ENCODE results near the gene CPEB1.

The CPEB1 gene
- long read RNA-seq, transcript CPEB1-211 (12 exons, 2,112 nt): minor isoform, 10 of 38 reads
- long read RNA-seq, transcript CPEB1-218 (12 exons, 2,422 nt): major isoform, 11 of 38 reads
- long read RNA-seq, partial matches to known transcripts: 1 of 38 reads
- long read RNA-seq, other reads (novel, unspliced or antisense): 15 of 38 reads

- TF ChIP-seq POLR2AphosphoS5 (IDR thresholded peaks at IDR 0.05; ENCODE audit: low read depth) (no peak), CTCF (IDR thresholded peaks at IDR 0.05; ENCODE audit: insufficient read depth, low read length) (no peak), REST (IDR thresholded peaks at IDR 0.05; ENCODE audit: insufficient replicate concordance, low read depth) (no peak), SPI1 (IDR thresholded peaks at IDR 0.05; ENCODE audit: borderline replicate concordance, low read depth) (no peak), GABPA (IDR thresholded peaks at IDR 0.05; ENCODE audit: low read depth) (no peak)
- peaks cover 41% of the 10 kb centered on the region for H3K27me3 ChIP-seq (ENCODE audit: insufficient read depth, poor library complexity, severe bottlenecking)
- H3K4me3 ChIP-seq (replicated peaks; ENCODE audit: insufficient read depth, low read length): no peak within 1 kb of the TSS
- H3K27ac ChIP-seq (replicated peaks): no peak within 1 kb of the TSS
- no peak for DNase-seq (ENCODE audit: low read depth in 1 of 2, low spot score in 1 of 2)
Observed at GRCh38 chr15:82647045-82647834, at the start of gene CPEB1. CPEB1 (minus strand) TSS chr15:82647363; CDS start chr15:82628459, 18,904 bp downstream.

- TF ChIP-seq CTCF (IDR thresholded peaks at IDR 0.05; ENCODE audit: insufficient read depth, low read length) (no peak), SPI1 (IDR thresholded peaks at IDR 0.05; ENCODE audit: borderline replicate concordance, low read depth) (no peak), POLR2AphosphoS5 (IDR thresholded peaks at IDR 0.05; ENCODE audit: low read depth) (no peak), GABPA (IDR thresholded peaks at IDR 0.05; ENCODE audit: low read depth) (no peak), REST (IDR thresholded peaks at IDR 0.05; ENCODE audit: insufficient replicate concordance, low read depth) (no peak)
- Histone ChIP-seq H3K27ac (replicated peaks) (no peak overlapping the region), H3K27me3 (ENCODE audit: insufficient read depth, poor library complexity, severe bottlenecking) (no peaks in the 10 kb centered on the region), H3K4me3 (replicated peaks; ENCODE audit: insufficient read depth, low read length) (no peak overlapping the region)
- DNase-seq (ENCODE audit: low read depth in 1 of 2, low spot score in 1 of 2): no peak
Observed at GRCh38 chr15:82692171-82692570, 45.0 kb upstream of the CPEB1 start.

- TF ChIP-seq REST (IDR thresholded peaks at IDR 0.05; ENCODE audit: insufficient replicate concordance, low read depth) (no peak), GABPA (IDR thresholded peaks at IDR 0.05; ENCODE audit: low read depth) (no peak), SPI1 (IDR thresholded peaks at IDR 0.05; ENCODE audit: borderline replicate concordance, low read depth) (no peak), POLR2AphosphoS5 (IDR thresholded peaks at IDR 0.05; ENCODE audit: low read depth) (no peak), CTCF (IDR thresholded peaks at IDR 0.05; ENCODE audit: insufficient read depth, low read length) (no peak)
- Histone ChIP-seq H3K27me3 (ENCODE audit: insufficient read depth, poor library complexity, severe bottlenecking) (no peaks in the 10 kb centered on the region), H3K27ac (replicated peaks) (no peak overlapping the region), H3K4me3 (replicated peaks; ENCODE audit: insufficient read depth, low read length) (no peak overlapping the region)
- DNase-seq (ENCODE audit: low read depth in 1 of 2, low spot score in 1 of 2): no peak
Observed at GRCh38 chr15:82689147-82689546, 42.0 kb upstream of the CPEB1 start.

Measured in HL-60 (cell line).